SIG-M5 treated with dmso at 0.1 percent for 504 hours (cell line): Measurements from ENCODE around the gene RSPH6A.
"Not testable (repeated sequence)": the region's sequence is repeated elsewhere in the genome, so short reads cannot be mapped to it uniquely, and the experiment has no call there.

ENCODE experiments used
- DNase-seq: peaks from one replicate; lab custom pipeline; 2025; ENCODE audit not compliant: unreplicated experiment; lab: John Stamatoyannopoulos, UW

Gene RSPH6A

DNA sequence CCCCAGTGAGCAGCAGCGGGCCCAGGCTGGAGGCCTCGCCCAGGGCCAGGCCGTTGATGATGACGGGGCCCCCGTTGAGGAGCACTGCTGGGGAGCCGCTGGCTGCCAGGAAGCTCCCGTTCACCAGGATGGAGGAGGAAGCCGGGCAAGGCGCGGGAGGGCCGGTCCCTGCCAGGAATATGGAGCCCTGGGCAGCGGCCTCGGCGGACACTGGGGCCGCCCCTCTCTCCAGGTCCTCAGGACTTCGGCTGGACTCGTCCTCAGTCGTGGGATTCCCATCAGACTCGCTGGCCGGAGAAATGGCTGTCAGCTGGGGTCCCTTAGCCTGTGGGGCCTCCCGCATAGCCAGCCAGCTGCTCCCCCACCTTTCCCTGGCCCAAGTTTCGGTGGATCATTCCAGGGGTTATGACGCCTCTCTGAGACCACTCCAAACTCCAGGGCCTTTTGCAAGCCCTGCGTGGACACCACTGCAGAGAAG lies 48.2 kb downstream of the RSPH6A start:
- no peak for DNase-seq

GRCh38 chr19:45766296-45766868 lies 48.7 kb downstream of the RSPH6A start:
- no peak for DNase-seq

GRCh38 chr19:45765702-45766295 lies 49.3 kb downstream of the RSPH6A start:
- DNase-seq, result no peak

DNA sequence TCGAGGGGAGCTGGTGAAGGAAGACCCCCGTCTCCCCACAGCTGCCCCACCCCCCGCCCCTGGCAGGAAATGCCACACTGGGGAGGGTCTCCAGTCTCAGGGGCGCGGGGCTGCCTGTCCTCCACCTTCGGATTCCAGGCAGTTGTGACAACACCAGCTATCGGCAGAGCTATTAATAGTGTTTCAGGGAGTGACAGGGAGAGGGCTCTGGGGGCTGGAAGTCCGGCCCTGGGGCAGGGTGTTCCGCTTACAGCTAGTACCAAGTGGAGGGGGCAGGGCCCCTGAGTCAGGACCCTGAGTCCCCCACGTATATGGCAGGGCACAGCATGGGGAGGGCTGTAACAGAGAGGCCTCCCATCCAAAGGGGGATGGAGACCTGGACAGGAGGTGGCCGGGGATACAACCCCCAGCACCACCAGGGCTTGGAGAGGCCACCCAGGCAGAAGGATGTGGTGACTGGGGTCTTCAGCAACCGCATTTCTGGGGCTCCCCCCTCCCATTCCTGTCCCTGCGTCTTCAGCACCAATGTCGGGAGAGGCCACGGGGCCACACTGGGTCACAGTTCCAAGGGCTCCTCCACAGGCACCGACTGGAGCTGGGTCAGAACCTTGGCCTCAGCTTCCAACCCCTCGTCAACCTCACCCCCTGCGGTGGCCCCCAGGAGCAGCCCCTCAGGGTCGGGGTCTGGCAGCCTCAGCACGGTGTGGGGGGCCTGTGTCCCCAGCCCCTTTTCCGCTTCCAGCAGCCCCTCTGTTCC lies 50.0 kb downstream of the RSPH6A start:
- no peak for DNase-seq

DNA sequence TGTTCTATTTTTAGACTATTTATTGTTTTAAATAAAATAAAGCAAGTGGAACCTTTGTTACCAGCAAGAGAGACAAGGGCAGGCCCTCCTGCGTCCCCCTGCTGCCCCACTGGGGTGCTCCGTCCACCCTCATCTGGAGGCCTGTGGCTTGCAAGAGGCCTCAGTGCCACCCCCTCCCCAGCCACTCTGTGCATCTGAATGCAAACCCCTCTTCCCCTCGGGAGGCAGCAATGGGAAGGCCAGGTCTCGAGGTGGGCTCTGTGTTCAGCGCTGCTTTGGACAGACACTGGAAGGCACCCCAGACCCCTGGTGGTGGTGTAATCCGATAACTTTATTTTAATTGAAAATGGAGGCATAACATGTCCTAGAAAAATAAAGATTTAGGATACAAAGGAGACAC lies 50.6 kb downstream of the RSPH6A start:
- no peak for DNase-seq

- no peak for DNase-seq
Measured at GRCh38 chr19:45763691-45764294, 51.3 kb downstream of the RSPH6A start.

DNA sequence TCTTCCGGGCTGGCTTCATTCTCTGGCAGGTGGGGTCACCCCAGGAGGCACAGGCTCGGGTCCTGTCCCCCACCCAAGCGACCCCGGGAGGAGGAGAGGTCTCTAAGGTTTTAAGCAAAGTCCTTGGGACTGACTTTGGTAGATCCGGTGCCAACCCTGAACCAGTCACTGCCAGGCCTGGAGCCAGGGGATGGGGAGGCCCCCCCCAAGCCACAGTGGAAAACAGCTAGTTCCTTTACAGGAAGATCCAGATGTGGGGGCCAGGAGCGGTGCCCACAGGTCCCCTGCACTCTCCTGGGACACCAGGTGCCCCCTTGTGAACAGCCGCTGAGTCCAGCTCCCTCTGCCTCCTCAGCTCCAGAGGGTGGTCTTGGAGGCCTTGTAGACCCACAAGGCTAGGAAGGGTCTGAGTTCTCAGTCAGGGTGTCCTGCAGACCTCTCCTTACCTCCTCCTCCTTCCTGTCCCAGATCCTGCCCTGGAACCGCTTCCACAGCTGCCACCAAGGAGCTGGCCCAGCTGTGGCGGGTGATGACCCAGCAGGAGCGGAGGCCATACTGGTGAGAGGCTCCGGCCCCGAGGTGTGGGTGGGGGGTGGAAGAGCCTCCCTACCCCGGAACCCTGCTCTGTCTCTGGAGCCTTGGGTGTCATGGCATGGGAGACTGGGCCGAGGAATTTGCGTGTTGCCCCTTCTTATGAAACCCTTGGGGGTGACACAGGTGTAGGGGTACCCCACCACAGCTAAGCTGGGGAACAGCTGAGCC lies 52.1 kb downstream of the RSPH6A start:
- no peak for DNase-seq

DNA sequence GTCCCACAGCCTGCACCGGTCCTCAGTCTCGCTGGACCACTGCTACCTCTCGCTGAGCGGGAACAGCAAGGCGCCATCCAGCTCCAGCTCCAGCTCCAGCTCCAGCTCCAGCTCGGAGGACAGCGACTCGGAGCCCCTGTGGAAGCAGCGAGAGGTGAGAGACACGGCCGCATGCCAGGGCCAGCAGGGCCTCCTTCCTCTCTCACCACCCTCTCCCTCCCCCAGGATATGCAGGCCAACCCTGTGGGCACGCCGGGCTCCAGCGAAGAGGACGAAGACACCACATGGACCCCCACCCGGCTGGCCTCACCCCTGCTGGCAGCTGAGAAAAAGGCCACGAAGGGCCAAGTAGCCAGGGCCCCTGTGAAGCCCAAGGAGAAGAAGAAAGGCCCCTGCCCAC lies 53.4 kb downstream of the RSPH6A start:
- no peak for DNase-seq

- no peak for DNase-seq
Measured at GRCh38 chr19:45758921-45759320, 56.2 kb downstream of the RSPH6A start.

DNA sequence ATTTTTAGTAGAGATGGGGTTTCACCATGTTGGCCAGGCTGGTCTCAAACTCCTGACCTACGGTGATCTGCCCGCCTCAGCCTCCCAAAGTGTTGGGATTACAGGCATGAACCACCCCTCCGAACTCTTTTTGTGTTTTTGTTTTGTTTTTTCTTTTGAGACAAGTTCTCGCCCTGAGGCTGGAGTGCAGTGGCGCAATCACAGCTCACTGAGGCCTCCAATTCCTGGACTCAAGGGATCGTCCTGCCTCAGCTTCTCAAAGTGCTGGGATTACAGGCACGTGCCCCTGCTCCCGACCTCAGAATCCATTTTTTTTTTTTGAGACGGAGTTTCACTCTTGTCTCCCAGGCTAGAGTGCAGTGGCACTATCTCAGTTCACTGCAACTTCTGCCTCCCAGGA lies 57.4 kb downstream of the RSPH6A start:
- no peak for DNase-seq

DNA sequence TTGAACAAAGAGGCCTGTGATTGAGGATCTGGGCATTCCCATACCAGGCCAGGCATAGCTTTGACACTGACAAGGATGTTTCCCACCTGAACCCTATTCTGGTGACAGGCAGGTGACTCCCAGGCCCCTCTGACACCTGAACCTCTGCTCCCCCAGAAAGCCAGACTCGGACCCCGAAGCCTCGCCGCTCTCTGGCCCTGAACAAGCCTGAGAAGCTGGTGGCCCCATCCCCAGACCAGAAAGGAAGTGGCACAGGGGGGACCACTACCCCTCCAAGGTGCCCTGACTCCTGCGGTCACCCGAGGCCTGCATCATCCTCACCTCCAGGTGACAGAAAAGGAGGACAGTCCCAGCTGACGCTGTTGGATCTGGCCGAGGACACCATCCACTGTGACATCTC lies 60.8 kb downstream of the RSPH6A start:
- DNase-seq, result no peak

GRCh38 chr19:45753548-45753947 lies 61.6 kb downstream of the RSPH6A start:
- no peak for DNase-seq

GRCh38 chr19:45752639-45753038 lies 62.5 kb downstream of the RSPH6A start:
- DNase-seq, result no peak

- DNase-seq, result not testable (repeated sequence)
Measured at GRCh38 chr19:45751483-45751882, 63.6 kb downstream of the RSPH6A start.

- no peak for DNase-seq
Measured at GRCh38 chr19:45747513-45747912, 67.6 kb downstream of the RSPH6A start.

- DNase-seq, result no peak
Measured at GRCh38 chr19:45746866-45747265, 68.2 kb downstream of the RSPH6A start.
